ENCODE data around the gene SLCO3A1.

- TF ChIP-seq EZH2phosphoT487 (IDR thresholded peaks at IDR 0.05; ENCODE audit: insufficient read depth, low read depth) (no peak), EZH2 (IDR thresholded peaks at IDR 0.05; ENCODE audit: insufficient read depth, poor library complexity, severe bottlenecking) (no peak)
These were observed 152.9 kb downstream of the SLCO3A1 start for GRCh38 chr15:92006186-92007028.

Data from GM23248 (cell line).